M059J (cell line): ENCODE results near the gene MIX23. TPM values are rescaled to one million over a fixed set of nuclear protein-coding genes. Genes with fewer than 3 reads are reported as not detected.

ENCODE experiments used
- DNase-seq: peaks from one replicate; pipeline ENCODE4 v3.0.0-alpha.2; 2012; ENCODE audit warnings: low read depth
- total RNA-seq: library from RNA; depleted of rRNA; stranded (reverse); fragments of >200 nt; shearing (Covaris generic); gene quantifications from 2 replicates; pipeline ENCODE4 v1.2.3, GENCODE V29; 2014; rRNA removed

Gene MIX23
- total RNA-seq, 1 experiment from 2014 or later: 56.4 TPM

- no peak for DNase-seq
These were observed 31.4 kb downstream of the MIX23 start for GRCh38 chr3:122351612-122352011.

- DNase-seq: peak; percentile 35
These were observed 32.1 kb downstream of the MIX23 start for GRCh38 chr3:122350814-122351418.

- DNase-seq: no peak
These were observed 33.9 kb downstream of the MIX23 start for GRCh38 chr3:122349171-122349570.

GRCh38 chr3:122343654-122344053 is 39.4 kb downstream of the MIX23 start:
- peak; percentile 25 for DNase-seq

GRCh38 chr3:122342803-122343202 is 40.2 kb downstream of the MIX23 start:
- DNase-seq: no peak

GRCh38 chr3:122332551-122332950 is 50.5 kb downstream of the MIX23 start:
- no peak for DNase-seq

GRCh38 chr3:122331886-122332285 is 51.1 kb downstream of the MIX23 start:
- DNase-seq: no peak

- no peak for DNase-seq
These were observed 57.3 kb downstream of the MIX23 start for GRCh38 chr3:122325769-122326168.

- no peak for DNase-seq
These were observed 58.1 kb downstream of the MIX23 start, which contains the start of gene CSTA for GRCh38 chr3:122324871-122325323. CSTA (plus strand) TSS chr3:122325248; CDS start chr3:122325293, 45 bp downstream.

- DNase-seq: no peak
These were observed 60.6 kb downstream of the MIX23 start for GRCh38 chr3:122322095-122323075.

GRCh38 chr3:122318620-122319019 is 64.4 kb downstream of the MIX23 start:
- peak; percentile 42 for DNase-seq

GRCh38 chr3:122316368-122316767 is 66.7 kb downstream of the MIX23 start:
- no peak for DNase-seq

GRCh38 chr3:122315619-122316018 is 67.4 kb downstream of the MIX23 start:
- no peak for DNase-seq

GRCh38 chr3:122314228-122314876 is 68.7 kb downstream of the MIX23 start:
- no peak for DNase-seq

- no peak for DNase-seq
These were observed 69.8 kb downstream of the MIX23 start for GRCh38 chr3:122313281-122313680.

GRCh38 chr3:122312826-122313225 is 70.2 kb downstream of the MIX23 start:
- DNase-seq: no peak

GRCh38 chr3:122310361-122310760 is 72.7 kb downstream of the MIX23 start:
- DNase-seq: no peak

Other genes with a start within 250 kb of the MIX23 start
- not detected in 2 replicates for gene CASR, start 199.6 kb downstream of the MIX23 start, total RNA-seq
- gene CSTA, start 58.0 kb downstream of the MIX23 start, total RNA-seq: 0.30 TPM in 1 of 2 replicates, not detected in the other
- 84.7 and 87.8 TPM in 2 replicates for gene FAM162A, start 951 bp upstream of the MIX23 start, total RNA-seq
- gene WDR5B, start 32.8 kb upstream of the MIX23 start, total RNA-seq: 4.6 and 5.5 TPM in 2 replicates
- gene KPNA1, start 131.7 kb upstream of the MIX23 start, total RNA-seq: 40.8 and 65.1 TPM in 2 replicates
- 143 and 192 TPM in 2 replicates for gene PARP9, start 181.1 kb upstream of the MIX23 start, total RNA-seq
- gene DTX3L, start 181.1 kb upstream of the MIX23 start, total RNA-seq: 109 and 174 TPM in 2 replicates
- 0.20 TPM in 1 of 2 replicates, not detected in the other for gene PARP15, start 194.4 kb upstream of the MIX23 start, total RNA-seq